OCI-LY1 (cell line): ENCODE results near the gene MX1.

Source experiments
- CTCF ChIP-seq: fragments of 200-600 bp; sonication (generic), shearing (Covaris generic); IDR thresholded peaks from 2 replicates; pipeline ENCODE4 v1.5.1; 2017; ENCODE audit warnings: mild to moderate bottlenecking, antibody characterized with exemption, low read length, moderate library complexity, mixed read lengths
- EZH2 ChIP-seq: fragments of 200-600 bp; sonication (generic), shearing (Covaris generic); IDR thresholded peaks from 2 replicates; pipeline ENCODE4 v1.8.0; 2017; ENCODE audit warnings: borderline replicate concordance, mixed run types, mild to moderate bottlenecking, antibody characterized with exemption, low read length, moderate library complexity, mixed read lengths

- TF ChIP-seq EZH2 (no peak), CTCF (no peak)
These were observed 11.7 kb downstream of the MX1 start for GRCh38 chr21:41437729-41438128.
